ENCODE results near the gene HIRIP3.
A peak's percentile ranks its signal among the peaks of the same experiment; 100 is the strongest.

HIRIP3 gene

DNA sequence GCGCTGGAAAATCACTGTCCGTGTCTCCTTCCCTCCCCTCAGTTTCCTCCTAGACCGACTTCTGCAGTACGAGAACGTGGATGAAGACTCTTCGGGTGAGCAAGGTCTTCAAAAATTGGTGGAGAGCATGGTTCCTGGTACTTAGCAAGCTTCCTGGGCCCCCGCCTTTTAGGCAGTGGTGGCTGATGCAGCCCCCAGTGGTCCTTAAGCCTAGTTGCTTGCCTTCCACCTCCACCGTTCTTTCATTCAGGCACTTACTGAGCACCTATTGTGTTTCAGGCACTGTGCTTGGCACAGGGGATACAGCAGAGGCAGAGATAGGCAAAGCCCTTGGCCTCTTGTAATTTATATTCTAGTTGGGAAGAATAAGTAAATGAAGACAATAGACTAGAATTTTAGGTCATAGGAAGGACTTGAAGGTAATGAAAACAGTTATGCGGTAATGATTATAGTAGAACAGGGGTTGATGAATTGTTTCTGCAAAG, 1.4 kb upstream of the HIRIP3 start:
- no peak for DNase-seq

DNA sequence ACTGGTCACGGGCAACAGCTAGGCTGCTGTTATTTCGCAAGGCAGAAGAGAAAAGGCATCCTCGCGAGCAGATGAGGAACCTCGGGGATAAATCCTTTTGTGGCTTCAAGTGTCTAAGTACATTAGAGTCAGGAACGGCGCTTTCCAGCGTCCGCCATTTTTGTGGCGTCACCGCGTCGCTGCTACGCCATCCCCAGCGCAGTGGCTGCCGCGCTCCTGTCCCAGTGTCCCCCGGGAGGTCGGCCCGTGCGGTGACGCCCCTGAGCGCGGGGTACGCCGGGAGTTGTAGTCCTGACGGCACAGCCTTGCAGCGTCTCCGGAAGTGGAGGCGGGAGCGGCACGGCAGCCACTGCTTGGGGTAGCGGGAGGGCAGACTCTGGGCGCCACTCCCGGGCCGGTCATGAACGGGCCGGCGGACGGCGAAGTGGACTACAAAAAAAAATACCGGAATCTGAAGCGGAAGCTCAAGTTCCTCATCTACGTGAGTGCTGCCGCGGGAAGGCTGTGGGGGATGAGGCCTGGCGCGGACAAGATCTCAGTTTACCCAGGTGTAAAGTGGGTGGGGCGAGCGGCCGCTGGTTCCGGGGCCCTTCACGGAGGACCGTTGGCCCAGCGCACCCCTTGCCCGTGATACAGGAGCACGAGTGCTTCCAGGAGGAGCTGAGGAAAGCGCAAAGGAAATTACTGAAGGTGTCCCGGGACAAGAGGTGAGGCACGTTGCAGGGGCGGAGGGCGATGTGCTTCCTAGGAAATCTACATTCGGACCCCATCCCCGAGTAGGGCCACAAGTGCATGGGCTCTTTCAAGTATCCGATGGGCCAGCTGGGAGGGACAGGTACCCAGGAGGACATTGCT, 721 bp upstream of the HIRIP3 start, which contains the start of gene INO80E:
Gene INO80E, plus strand, starts transcription at position 331 of the 855 bp plus-strand sequence. Its CDS starts 70 bp downstream, at position 401.
- peak; percentile 99 for DNase-seq

DNA sequence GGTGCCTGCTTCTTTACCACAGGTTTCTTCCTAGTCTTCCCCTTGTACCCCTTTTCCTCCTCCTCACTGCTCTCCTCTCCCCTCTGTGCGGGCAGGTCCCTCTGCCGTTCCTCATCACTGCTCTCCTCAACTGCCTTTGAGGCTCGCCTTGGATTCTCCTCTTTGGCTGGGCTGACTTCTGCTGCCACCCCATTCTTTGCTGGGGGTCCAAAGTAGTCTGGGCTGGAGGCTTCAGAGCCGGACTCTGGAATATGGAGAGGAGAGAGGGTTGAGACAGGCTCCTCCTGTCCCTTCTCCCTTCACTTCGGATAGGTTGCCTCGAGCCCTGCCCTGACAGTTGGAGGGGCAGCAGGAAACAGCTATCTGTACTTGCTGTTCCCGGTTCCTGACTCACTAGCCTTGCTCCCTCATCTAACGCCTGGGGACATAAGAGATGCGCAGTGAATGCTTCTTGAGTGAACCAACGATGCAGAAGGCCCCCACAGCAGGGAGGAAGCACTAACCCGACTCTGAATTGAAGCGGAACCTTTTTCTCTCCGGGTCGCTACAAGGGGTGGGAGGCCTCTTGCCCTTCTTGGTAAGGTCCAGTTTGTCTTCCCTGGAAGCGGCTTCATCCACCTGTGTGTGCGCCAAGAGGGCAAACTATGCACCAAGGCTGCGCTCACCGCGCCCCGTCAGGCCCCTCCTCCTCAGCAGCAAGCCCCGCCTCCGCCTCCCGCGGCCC, 655 bp downstream of the HIRIP3 start:
- DNase-seq: no peak

DNA sequence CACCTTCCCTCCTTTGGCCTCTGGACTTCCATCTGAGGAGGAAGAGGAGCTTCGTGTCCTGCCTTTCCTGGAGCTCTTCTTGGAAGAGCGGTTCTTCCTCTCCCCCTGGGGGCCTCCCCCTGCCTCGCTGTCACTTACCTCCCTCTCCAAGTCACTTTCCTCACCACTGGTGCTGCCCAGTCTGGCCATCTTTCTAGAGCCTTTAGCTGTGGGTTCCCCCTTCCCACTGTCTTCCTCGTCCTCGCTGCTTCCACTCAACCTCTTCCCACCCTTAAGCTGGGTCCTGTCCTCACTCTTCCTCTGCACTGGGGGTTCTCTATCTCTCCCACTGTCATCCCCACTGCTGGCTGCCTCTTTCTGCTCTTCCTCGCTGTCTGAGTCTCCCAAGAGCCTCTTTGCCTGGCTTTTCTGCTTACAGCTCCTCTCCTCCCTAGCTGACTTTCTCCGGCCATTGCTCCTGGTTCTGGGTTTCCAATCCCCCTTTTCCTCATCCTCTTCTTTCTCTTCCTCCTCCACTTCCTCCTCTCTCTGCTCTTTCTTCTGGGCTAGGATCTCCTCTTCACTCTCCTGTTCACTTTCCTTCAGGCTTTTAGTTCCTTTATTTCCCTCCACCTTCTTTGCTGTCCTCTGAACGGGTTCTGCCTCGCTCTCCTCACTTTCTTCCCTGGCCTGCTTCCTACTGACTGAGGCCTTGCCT, 1.4 kb downstream of the HIRIP3 start:
- no peak for DNase-seq

DNA sequence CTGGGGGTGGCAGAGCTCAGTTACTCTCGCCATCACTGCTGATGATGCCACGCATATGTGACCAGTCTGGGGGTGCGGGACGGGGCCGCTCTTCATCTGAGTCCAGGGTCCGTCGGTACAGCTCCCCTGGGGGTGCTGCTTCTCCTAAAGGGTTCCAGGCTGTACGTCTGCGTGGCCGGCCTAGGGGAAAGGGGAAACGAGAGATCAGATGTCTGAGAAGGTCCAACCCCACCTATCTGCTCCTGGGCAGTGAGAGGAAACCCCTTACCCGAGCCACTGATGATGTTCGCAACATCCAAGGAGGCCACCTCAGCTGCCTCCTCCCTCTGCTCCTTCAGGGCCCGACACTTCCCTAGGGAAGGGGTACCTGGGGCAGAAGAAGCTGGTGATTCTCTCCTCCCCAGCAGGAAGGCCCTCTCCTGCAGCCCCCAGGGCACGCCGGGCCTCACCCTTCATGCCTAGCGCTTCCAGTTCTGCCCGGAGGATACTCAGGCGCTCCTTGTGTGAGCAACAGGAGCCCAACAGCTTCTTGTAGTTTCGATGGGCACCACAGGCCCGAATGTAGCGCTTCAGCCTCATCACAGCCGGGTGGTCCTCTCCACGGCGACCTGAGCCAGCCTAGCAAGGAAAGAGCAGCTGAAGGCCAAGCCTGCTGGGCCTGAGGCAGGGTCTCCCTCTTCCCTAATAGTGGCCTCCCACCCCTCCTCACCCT, 2.1 kb downstream of the HIRIP3 start:
- DNase-seq: no peak

DNA sequence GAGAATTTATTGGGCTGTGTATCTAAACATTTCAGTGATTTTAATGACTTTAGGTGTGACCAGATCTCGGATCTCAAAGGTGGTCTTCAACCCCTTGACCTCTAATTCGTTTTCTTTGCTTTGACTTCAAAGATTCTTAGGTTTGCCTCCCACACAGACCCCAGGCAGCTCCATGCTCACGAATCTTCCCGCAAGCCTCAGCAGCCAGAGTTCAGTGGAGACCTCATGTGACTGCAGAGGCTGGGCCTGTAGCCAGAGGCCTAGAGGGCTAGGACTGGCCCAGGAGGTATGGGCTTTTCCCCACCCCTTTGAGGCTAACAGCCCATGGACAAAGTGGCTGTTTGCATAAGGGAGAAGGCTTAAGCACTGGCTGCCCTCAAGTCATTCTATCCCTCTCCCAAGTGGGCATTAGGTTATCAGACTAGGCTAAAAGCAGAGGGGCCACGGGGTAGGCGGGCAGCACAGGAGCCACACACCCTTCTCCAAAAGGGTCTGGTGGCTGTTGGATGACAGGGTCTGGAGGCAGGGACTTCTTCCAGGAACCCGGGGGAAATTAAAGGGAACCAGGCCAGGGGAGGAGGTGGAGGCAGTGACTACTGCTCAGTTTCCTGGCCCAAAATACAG, 3.0 kb downstream of the HIRIP3 start:
- no peak for DNase-seq

DNA sequence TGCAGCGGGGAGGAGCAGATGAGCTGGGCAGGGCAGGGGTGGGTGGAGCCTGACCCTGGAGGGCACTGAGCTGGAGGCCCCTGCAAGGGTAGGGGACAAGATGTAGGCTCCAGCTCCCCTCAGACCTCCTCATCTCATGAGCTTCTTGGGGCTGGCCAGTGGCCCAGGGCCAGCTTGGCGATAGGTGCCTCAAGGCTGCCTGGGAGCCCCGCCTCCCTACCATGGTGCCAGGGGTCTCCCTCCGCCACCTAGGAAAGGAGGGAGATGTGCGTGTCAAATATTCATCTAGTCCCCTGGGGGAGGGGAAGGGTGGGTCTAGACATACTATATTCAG, 3.9 kb downstream of the HIRIP3 start:
- no peak for DNase-seq

DNA sequence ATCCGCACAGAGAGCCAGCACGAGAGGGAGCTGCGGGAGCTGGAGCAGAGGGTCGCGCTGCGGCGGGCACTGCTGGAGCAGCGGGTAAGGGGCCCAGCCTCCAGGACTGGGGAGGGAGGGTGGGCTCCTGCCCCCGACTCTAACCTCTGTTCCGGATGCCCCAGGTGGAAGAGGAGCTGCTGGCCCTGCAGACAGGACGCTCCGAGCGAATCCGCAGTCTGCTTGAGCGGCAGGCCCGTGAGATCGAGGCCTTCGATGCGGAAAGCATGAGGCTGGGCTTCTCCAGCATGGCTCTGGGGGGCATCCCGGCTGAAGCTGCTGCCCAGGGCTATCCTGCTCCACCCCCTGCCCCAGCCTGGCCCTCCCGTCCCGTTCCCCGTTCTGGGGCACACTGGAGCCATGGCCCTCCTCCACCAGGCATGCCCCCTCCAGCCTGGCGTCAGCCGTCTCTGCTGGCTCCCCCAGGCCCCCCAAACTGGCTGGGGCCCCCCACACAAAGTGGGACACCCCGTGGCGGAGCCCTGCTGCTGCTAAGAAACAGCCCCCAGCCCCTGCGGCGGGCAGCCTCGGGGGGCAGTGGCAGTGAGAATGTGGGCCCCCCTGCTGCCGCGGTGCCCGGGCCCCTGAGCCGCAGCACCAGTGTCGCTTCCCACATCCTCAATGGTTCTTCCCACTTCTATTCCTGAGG, 4.4 kb downstream of the HIRIP3 start:
- DNase-seq: no peak

DNA sequence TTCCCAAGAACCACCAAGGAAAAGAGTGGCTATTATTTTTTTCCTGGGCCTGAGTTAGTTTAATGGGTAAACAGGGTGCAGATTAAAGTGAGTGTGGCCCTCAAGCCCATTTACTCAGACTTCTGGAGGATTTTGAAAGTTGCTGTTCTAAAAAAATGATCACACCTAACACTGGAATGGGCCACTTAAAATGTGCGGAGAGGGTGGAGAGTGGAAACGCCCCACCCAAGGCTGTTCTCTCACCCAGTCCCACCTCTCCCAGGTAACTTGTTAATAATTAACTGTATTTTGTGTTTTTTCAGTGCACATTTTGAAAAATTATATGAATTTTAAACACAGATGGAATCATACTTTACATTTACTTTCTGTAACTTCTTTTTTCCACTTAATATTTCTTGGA, 5.4 kb downstream of the HIRIP3 start:
- no peak for DNase-seq

DNA sequence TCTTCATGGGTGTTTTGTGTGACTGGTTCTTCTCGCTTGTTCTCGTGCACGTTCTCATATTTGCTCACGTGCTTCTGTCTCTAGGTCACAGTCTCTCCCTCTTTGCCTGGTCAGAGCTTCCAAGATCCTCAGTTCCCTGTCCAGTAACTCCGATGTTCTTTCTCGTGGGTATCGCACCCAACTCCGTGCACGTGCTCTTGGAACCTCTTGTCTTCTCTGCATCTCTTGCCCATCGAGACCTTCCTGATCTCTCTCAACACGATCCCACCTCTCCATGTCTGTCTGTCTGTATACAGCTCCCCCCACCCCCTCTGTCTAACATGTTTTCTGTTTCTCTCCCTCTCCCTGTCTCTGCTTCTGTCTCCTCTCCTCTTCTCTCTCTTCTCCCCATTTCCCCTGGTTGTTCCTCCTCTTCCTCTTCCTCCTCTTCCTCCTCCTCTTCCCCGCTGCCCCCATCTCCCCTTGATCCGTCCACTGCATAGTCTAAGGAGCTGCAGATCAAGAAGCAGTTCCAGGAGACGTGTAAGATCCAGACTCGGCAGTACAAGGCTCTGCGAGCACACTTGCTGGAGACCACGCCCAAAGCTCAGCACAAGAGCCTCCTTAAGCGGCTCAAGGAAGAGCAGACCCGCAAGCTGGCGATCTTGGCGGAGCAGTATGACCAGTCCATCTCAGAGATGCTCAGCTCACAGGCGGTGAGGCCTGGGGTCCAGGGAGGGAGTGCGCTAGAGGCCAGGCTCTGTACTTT, 6.1 kb downstream of the HIRIP3 start:
- DNase-seq: no peak

DNA sequence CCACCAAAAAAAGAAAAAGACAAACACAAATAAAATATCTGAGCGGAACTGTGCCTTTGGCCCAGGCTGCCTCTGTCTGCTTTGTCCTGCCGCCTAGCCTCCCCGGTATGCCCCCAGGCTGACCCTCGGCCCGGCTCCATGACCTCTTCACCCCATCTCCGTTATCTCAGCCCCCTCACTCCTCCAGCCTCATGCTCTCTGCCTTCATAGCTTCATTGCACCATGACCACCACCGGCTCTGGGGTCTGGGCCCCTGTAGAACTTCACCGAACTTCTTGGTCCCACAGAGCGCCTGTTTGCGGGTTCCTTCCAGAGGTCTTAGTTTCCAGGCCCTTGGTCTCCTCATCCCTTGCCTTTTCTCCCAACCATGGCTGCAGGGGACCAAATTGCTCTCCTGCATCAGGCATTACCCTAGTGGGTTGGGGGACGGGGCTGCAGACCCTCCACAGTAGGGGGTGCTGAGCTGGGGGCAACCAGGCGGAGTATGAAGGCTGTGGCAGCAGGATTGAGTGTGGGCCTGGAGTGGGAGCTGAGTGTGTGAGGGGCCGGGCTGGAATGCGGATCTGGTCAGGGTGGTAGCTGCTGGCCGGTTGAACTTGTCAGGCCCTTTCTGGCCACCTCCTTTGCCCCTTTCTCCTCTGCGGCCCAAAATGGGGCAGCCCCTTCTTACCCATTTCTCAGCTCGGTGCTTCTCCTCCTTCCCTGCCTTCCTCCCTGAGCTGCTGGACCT, 6.9 kb downstream of the HIRIP3 start:
- DNase-seq: no peak

DNA sequence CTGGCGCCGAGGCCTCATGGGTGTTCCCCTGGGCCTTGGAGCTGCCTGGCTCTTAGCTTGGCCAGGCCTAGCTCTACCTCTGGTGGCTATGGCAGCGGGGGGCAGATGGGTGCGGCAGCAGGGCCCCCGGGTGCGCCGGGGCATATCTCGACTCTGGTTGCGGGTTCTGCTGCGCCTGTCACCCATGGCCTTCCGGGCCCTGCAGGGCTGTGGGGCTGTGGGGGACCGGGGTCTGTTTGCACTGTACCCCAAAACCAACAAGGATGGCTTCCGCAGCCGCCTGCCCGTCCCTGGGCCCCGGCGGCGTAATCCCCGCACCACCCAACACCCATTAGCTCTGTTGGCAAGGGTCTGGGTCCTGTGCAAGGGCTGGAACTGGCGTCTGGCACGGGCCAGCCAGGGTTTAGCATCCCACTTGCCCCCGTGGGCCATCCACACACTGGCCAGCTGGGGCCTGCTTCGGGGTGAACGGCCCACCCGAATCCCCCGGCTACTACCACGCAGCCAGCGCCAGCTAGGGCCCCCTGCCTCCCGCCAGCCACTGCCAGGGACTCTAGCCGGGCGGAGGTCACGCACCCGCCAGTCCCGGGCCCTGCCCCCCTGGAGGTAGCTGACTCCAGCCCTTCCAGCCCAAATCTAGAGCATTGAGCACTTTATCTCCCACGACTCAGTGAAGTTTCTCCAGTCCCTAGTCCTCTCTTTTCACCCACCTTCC, 7.9 kb downstream of the HIRIP3 start:
- no peak for DNase-seq

DNA sequence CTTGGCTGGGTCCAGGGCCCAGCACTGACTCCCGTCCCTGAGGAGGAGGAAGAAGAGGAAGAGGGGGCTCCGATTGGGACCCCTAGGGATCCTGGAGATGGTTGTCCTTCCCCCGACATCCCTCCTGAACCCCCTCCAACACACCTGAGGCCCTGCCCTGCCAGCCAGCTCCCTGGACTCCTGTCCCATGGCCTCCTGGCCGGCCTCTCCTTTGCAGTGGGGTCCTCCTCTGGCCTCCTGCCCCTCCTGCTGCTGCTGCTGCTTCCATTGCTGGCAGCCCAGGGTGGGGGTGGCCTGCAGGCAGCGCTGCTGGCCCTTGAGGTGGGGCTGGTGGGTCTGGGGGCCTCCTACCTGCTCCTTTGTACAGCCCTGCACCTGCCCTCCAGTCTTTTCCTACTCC, 8.5 kb downstream of the HIRIP3 start:
- DNase-seq: no peak

DNA sequence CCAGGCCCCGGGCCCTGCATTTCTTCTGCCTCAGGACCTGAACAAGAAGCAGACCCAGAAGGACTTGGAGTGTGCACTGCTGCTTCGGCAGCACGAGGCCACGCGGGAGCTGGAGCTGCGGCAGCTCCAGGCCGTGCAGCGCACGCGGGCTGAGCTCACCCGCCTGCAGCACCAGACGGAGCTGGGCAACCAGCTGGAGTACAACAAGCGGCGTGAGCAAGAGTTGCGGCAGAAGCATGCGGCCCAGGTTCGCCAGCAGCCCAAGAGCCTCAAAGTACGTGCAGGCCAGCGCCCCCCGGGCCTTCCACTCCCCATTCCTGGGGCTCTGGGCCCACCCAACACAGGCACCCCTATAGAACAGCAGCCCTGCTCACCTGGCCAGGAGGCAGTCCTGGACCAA, 9.2 kb downstream of the HIRIP3 start:
- no peak for DNase-seq

DNA sequence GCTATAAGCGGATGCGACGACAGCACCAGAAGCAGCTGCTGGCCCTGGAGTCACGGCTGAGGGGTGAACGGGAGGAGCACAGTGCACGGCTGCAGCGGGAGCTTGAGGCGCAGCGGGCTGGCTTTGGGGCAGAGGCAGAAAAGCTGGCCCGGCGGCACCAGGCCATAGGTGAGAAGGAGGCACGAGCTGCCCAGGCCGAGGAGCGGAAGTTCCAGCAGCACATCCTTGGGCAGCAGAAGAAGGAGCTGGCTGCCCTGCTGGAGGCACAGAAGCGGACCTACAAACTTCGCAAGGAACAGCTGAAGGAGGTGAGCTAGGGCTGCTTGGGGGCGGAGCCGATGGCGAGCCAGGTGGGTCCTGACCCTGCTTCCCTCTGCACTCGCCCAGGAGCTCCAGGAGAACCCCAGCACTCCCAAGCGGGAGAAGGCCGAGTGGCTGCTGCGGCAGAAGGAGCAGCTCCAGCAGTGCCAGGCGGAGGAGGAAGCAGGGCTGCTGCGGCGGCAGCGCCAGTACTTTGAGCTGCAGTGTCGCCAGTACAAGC, 10.1 kb downstream of the HIRIP3 start:
- no peak for DNase-seq

DNA sequence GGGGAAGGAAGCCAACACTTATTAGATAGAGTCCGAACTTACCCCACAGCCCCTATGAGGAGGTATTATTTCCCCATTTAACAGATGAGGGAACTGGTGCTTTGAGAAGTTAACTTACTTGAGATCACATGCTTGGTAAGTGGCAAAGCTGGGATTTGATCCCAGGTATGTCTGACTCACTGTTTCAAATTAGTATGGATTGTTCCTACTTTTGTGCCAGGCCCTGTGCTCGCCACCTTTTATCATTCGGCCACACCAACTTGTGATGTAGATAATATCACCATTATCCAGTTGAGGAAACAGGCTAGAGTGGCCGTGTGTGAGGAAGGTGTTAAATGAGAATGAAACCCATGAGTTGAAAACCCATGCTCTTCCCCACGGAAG, 10.7 kb downstream of the HIRIP3 start:
- no peak for DNase-seq

DNA sequence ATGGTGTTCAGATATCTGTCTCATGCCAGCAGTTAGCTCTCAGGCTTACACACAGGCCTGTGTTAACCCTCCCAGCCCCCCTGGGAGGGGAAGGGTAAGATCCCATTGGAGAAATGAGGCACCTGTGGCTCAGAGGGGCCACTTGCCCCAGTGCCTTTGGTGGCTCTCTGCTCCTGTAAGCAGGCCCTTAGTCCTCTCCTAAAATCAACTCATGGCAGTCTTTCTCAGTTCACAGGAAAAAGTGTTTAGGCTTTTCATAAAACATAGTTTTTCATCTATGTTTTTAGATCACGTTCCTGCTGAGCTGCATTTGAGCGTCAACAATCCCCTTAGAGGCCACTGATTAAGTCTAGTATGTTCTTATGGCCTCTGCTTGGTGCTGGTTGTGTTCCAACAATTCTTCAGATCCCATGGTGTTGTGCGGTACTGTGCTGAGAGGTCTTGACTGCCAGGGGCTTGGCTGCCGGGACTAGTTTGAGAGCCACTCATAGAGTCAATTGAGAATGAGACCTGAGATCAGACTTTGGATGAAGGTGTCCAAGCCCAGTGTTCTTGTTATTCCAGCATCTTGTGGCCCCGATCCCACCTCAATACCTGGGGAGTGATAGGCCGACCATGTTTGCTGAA, 11.2 kb downstream of the HIRIP3 start:
- DNase-seq: no peak

DNA sequence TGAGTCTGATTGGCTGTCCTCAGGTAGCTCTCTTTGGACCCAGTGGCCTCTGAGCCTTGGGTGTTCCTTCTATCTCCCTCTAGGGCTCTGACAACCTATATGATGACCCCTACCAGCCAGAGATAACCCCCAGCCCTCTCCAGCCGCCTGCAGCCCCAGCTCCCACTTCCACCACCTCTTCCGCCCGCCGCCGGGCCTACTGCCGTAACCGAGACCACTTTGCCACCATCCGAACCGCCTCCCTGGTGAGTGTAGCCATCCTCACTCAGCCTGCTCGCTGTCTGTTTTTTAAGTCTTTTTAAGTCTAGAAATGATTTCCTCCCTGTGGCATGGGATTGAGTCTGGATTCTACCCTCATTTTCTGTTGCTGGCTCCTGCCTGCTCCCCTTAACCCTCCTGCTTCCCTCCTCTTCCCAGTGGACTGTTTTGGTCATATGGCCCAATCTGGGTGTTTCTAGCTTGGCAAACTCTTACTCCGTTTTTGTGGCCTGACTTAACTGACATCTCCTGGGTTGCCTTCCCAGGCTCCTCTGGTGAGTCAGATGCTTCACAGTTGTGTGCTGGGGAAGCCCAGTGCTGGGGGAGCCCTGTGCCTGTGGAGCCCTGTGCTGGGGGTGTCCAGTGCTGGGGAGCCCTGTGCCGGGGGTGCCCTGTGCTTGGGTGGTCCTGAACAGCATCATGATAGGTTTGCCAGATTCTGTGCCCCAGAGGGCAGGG, 11.8 kb downstream of the HIRIP3 start:
- DNase-seq: no peak
